Measurements from ENCODE around the gene PEX5L. TPM values are rescaled to one million over a fixed set of nuclear protein-coding genes. Genes with fewer than 3 reads are reported as not detected.

Gene PEX5L
- total RNA-seq, 1 experiment from 2014 or later, result not detected

DNA sequence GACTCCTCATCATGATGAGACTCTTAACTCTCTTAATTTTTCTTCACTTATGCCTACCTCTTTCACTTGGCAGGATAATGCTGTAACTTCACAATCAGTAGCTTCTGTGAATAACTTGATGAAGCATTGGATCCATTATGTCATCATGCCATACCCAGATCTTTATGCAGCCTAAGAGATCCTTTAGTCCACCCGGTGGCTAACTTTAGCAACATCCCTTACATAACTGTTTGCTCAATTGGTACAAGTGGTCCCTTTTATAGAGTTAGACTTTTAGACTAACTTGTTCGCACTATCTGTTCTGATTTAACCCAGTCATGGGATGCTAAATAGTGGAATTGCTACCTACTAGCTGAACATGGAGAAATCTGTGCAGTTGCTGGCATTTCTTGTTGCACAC is 199.4 kb downstream of the PEX5L start:
- intact Hi-C loops (cut with micrococcal nuclease), result no loop called here
- no peaks in the 10 kb centered on the region for H3K9me3 ChIP-seq (ENCODE audit: control insufficient read depth in 1 of 2, insufficient read depth in 1 of 2, low read depth in 1 of 2, low read length in 2 of 2)
- ATAC-seq, result peak; percentile 73
- ChIA-PET RAD21 (ENCODE audit: low non-redundant PET in 1 of 2, low total read pairs in 2 of 2, uncharacterized antibody in 2 of 2, unreplicated experiment in 2 of 2) (no interaction called here), CTCF (interaction anchor here (0.6 kb wide), 1 partner anchor 92 kb away, joined by 3 read pairs; no protein-coding TSS in a partner anchor), POLR2A (no interaction called here)
- no peaks in the 10 kb centered on the region for H3K27me3 ChIP-seq (ENCODE audit: insufficient read depth, low read length)
- H2AFZ ChIP-seq (ENCODE audit: low read depth, low read length, poor library complexity, severe bottlenecking), result no peak overlapping the region
- peaks cover 0 to 6% of the 10 kb centered on the region in 2 experiments; a peak in 1 of 4 replicates for H3K4me1 ChIP-seq (ENCODE audit: control insufficient read depth in 1 of 2, insufficient read depth in 2 of 2, low read length in 2 of 2)
- TF ChIP-seq JUND (IDR thresholded peaks at IDR 0.05), result no peak
- no peak for TF ChIP-seq ZNF274 (IDR thresholded peaks at IDR 0.05; ENCODE audit: low read depth, low read length)
- 0 out of 2 replicates have a peak, but pooled peaks have one; percentile 15 for TF ChIP-seq RAD21 (IDR thresholded peaks at IDR 0.05; ENCODE audit: low read depth)
- TF ChIP-seq, protein P1, sequence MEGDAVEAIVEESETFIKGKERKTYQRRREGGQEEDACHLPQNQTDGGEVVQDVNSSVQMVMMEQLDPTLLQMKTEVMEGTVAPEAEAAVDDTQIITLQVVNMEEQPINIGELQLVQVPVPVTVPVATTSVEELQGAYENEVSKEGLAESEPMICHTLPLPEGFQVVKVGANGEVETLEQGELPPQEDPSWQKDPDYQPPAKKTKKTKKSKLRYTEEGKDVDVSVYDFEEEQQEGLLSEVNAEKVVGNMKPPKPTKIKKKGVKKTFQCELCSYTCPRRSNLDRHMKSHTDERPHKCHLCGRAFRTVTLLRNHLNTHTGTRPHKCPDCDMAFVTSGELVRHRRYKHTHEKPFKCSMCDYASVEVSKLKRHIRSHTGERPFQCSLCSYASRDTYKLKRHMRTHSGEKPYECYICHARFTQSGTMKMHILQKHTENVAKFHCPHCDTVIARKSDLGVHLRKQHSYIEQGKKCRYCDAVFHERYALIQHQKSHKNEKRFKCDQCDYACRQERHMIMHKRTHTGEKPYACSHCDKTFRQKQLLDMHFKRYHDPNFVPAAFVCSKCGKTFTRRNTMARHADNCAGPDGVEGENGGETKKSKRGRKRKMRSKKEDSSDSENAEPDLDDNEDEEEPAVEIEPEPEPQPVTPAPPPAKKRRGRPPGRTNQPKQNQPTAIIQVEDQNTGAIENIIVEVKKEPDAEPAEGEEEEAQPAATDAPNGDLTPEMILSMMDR (IDR thresholded peaks at IDR 0.05 in 2 of 3, conservative IDR thresholded peaks at IDR 0.05 in 1 of 3; ENCODE audit: borderline replicate concordance in 1 of 3, insufficient read depth in 1 of 3, low read depth in 2 of 3, low read length in 2 of 3), result peak in 1 of 3 experiments; percentile 30; a peak in 1 of 6 replicates
- no peak for TF ChIP-seq TCF7L2 (IDR thresholded peaks at IDR 0.05; ENCODE audit: borderline replicate concordance, extremely low read depth, insufficient read depth, insufficient read length)
- TF ChIP-seq ELF1 (IDR thresholded peaks at IDR 0.05; ENCODE audit: borderline replicate concordance, low read depth), result no peak
- H4K20me1 ChIP-seq (ENCODE audit: insufficient read depth), result no peaks in the 10 kb centered on the region
- H3K36me3 ChIP-seq (ENCODE audit: control insufficient read depth in 1 of 2, insufficient read depth in 2 of 2, low read length in 2 of 2), result no peaks in the 10 kb centered on the region
- no peaks in the 10 kb centered on the region for H3K79me2 ChIP-seq (ENCODE audit: insufficient read depth, low read length)
- 0 out of 2 replicates have a peak, but pooled peaks cover 6% of the 10 kb centered on the region for H3K9me2 ChIP-seq (ENCODE audit: insufficient read depth)
- DNase-seq (ENCODE audit: low read depth, low spot score), result no peak
- H3K4me3 ChIP-seq (replicated peaks in 1 of 2; ENCODE audit: low read depth in 1 of 2, low read length in 2 of 2), result no peak overlapping the region
- H3K4me2 ChIP-seq (ENCODE audit: low read length), result no peak overlapping the region
- no peak overlapping the region for H3K27ac ChIP-seq (ENCODE audit: low read depth, low read length)
- no peak overlapping the region for H3K9ac ChIP-seq (ENCODE audit: low read length)
- BruUV-seq (replicated peaks), result no TSS peak

DNA sequence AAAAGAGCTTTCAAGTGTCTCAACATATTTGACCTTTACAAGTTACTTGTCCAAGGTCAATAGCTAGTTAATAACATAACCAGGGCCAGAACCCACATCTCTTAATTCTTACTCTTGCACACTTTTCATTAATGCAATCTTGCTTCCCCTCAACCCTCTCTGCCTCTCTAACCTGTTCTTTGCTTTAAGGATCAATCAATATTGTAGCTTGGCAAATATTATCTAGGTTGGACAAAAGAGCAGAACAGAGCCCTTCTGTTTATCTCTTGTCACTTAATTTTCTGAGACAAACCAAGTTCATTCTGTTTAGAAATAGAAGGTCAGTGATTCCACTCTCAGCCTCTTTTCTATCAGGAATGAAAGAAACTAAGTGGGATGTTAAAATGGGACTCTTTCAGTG is 203.4 kb downstream of the PEX5L start:
- ATAC-seq (no peak), DNase-seq (ENCODE audit: low read depth, low spot score) (no peak)
- H3K9me2 ChIP-seq (ENCODE audit: insufficient read depth), result 0 out of 2 replicates have a peak, but pooled peaks cover 6% of the 10 kb centered on the region
- ChIA-PET RAD21 (ENCODE audit: low non-redundant PET in 1 of 2, low total read pairs in 2 of 2, uncharacterized antibody in 2 of 2, unreplicated experiment in 2 of 2) (no interaction called here), POLR2A (no interaction called here), CTCF (no interaction called here)
- no peaks in the 10 kb centered on the region for H3K9me3 ChIP-seq (ENCODE audit: control insufficient read depth in 1 of 2, insufficient read depth in 1 of 2, low read depth in 1 of 2, low read length in 2 of 2)
- no peaks in the 10 kb centered on the region for H4K20me1 ChIP-seq (ENCODE audit: insufficient read depth)
- H3K79me2 ChIP-seq (ENCODE audit: insufficient read depth, low read length), result no peaks in the 10 kb centered on the region
- intact Hi-C loops (cut with micrococcal nuclease), result no loop called here
- H3K4me3 ChIP-seq (replicated peaks in 1 of 2; ENCODE audit: low read depth in 1 of 2, low read length in 2 of 2), result no peak overlapping the region
- no peak overlapping the region for H3K4me2 ChIP-seq (ENCODE audit: low read length)
- H3K9ac ChIP-seq (ENCODE audit: low read length), result no peak overlapping the region
- no peak overlapping the region for H3K27ac ChIP-seq (ENCODE audit: low read depth, low read length)
- no peaks in the 10 kb centered on the region for H3K4me1 ChIP-seq (ENCODE audit: control insufficient read depth in 1 of 2, insufficient read depth in 2 of 2, low read length in 2 of 2)
- BruUV-seq (replicated peaks), result no TSS peak
- no peaks in the 10 kb centered on the region; the same call in 1 of the 2 replicates for H3K27me3 ChIP-seq (ENCODE audit: insufficient read depth, low read length)
- no peak overlapping the region for H2AFZ ChIP-seq (ENCODE audit: low read depth, low read length, poor library complexity, severe bottlenecking)
- H3K36me3 ChIP-seq (ENCODE audit: control insufficient read depth in 1 of 2, insufficient read depth in 2 of 2, low read length in 2 of 2), result no peaks in the 10 kb centered on the region
- TF ChIP-seq, protein P2, sequence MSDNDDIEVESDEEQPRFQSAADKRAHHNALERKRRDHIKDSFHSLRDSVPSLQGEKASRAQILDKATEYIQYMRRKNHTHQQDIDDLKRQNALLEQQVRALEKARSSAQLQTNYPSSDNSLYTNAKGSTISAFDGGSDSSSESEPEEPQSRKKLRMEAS (IDR thresholded peaks at IDR 0.05), result no peak
- TF ChIP-seq CEBPB (IDR thresholded peaks at IDR 0.05; ENCODE audit: low read depth) (no peak), ZNF274 (IDR thresholded peaks at IDR 0.05; ENCODE audit: low read depth, low read length) (no peak), TCF7L2 (IDR thresholded peaks at IDR 0.05; ENCODE audit: borderline replicate concordance, extremely low read depth, insufficient read depth, insufficient read length) (no peak), SRF (IDR thresholded peaks at IDR 0.05; ENCODE audit: low read depth) (no peak), EZH2phosphoT487 (IDR thresholded peaks at IDR 0.05; ENCODE audit: borderline replicate concordance) (no peak)
- TF ChIP-seq, protein P1 (IDR thresholded peaks at IDR 0.05 in 2 of 3, conservative IDR thresholded peaks at IDR 0.05 in 1 of 3; ENCODE audit: borderline replicate concordance in 1 of 3, insufficient read depth in 1 of 3, low read depth in 2 of 3, low read length in 2 of 3), result no peak
- TF ChIP-seq, protein P3, sequence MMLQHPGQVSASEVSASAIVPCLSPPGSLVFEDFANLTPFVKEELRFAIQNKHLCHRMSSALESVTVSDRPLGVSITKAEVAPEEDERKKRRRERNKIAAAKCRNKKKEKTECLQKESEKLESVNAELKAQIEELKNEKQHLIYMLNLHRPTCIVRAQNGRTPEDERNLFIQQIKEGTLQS (IDR thresholded peaks at IDR 0.05), result no peak
- TF ChIP-seq, protein P4, sequence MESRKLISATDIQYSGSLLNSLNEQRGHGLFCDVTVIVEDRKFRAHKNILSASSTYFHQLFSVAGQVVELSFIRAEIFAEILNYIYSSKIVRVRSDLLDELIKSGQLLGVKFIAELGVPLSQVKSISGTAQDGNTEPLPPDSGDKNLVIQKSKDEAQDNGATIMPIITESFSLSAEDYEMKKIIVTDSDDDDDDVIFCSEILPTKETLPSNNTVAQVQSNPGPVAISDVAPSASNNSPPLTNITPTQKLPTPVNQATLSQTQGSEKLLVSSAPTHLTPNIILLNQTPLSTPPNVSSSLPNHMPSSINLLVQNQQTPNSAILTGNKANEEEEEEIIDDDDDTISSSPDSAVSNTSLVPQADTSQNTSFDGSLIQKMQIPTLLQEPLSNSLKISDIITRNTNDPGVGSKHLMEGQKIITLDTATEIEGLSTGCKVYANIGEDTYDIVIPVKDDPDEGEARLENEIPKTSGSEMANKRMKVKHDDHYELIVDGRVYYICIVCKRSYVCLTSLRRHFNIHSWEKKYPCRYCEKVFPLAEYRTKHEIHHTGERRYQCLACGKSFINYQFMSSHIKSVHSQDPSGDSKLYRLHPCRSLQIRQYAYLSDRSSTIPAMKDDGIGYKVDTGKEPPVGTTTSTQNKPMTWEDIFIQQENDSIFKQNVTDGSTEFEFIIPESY (IDR thresholded peaks at IDR 0.05; ENCODE audit: extremely low read depth, insufficient replicate concordance, low read length), result no peak

Data from HCT116 (cell line).